Large intestine (tissue), 3 donors: ENCODE data around the gene ASTN1. TPM values are rescaled to one million over a fixed set of nuclear protein-coding genes. Genes with fewer than 3 reads are reported as not detected.

Source experiments
- DNase-seq, 2 donors: peaks; one replicate each; pipeline versions ENCODE4 v3.0.0 to v3.0.0-alpha.2; 2013
- H3K27ac ChIP-seq: one replicate; pipeline ENCODE4 v1.5.1; 2013; ENCODE audit warnings: low read length
- H3K27me3 ChIP-seq: 2 replicates; pipeline ENCODE4 v1.6.1; 2013; ENCODE audit warnings: low read length; ENCODE audit not compliant: control insufficient read depth, insufficient read depth
- H3K36me3 ChIP-seq: 2 replicates; pipeline ENCODE4 v1.6.1; 2013; ENCODE audit warnings: low read length; ENCODE audit not compliant: control insufficient read depth, insufficient read depth
- H3K4me1 ChIP-seq: one replicate; pipeline ENCODE4 v1.6.1; 2013; ENCODE audit warnings: low read length; ENCODE audit not compliant: control insufficient read depth, insufficient read depth
- H3K4me3 ChIP-seq: one replicate; pipeline ENCODE4 v1.5.1; 2013; ENCODE audit warnings: low read length
- H3K9me3 ChIP-seq: one replicate; pipeline ENCODE4 v1.6.1; 2013; ENCODE audit warnings: mild to moderate bottlenecking, low read depth, low read length, moderate library complexity; ENCODE audit not compliant: control insufficient read depth
- WGBS: methylation state at CpG from one replicate; pipeline ENCODE4 v1.1.5; 2013; ENCODE audit warnings: low lambda C conversion rate; ENCODE audit not compliant: insufficient coverage; 5-methylcytosine and 5-hydroxymethylcytosine counted together
- polyA plus RNA-seq: library from polyadenylated mRNA; unstranded; fragments of 120-200 nt; gene quantifications from one replicate; pipeline ENCODE4 v1.2.1, GENCODE V29; 2013

The ASTN1 gene
- polyA plus RNA-seq, 1 donor: 3.0 TPM

DNA sequence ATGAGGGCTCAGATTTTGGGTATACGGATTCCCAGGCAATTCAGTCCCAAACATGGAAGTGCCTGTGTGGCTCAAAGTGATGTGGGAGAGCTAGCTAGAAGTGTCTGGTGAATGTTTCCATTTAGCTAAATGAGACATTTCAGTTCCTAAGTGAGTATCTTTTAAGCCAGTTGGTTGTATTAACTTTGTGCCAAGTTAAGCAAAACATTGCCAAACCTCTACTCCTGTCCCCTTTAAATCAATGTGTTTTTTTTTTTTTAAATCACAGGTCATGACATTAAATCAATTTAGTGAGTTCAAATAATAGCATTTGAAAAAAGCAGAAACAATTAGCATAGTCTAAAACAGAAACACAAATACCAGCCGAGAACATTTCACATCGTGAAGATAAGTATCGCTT lies 230.1 kb downstream of the ASTN1 start:
- no peaks in the 10 kb centered on the region for H3K36me3 ChIP-seq
- H3K27me3 ChIP-seq: no peaks in the 10 kb centered on the region
- no peak for DNase-seq
- 83% methylated on average over 2 of the region's 4 CpGs for WGBS
- H3K4me3 ChIP-seq: no peak overlapping the region
- H3K9me3 ChIP-seq: no peaks in the 10 kb centered on the region
- no peak overlapping the region for H3K27ac ChIP-seq
- no peaks in the 10 kb centered on the region for H3K4me1 ChIP-seq

DNA sequence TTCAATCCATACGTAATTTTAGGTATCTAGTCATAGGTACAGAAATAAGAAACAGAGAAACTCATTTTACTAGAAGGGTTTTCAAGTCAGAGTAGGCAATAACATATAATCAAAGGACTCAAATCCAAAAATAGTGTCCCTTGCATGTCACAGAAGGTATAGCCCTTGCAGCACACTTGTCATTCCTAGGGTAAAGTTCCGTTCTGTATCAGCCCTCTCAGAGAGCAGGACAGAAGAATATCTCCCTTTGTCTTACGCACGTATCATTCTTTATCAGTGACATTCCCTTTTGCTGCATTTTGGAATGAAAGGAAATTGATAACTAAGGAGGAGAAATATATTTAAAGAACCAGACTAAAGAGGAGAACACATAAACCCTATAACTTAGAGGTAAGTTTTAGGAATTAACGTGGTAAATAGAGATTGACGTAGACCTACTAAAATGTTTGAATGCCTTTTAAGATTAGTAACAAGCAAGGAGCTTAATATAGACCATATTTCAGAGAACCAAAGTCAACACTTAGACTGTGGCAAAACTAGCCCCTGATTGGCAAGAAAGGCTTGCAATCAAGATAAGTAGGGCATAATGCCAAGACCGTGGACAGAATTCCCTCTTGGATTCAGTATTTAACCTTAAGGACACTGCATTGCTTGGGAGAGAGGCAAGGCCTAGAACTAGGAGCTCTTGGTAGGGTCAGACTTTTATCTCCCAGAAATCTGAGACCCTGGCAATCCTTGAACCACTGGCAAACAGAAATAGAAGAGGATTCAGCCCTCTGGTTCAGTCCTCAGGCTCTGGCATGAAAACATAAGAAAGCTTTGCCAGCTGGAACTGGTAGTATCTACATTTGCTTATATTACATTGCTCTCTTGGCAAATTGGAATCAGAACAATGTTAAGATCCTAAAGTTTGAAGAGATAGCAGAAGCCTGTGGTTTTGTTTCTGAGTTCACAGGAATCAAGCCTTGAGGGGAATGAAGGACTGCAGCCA lies 232.1 kb downstream of the ASTN1 start:
- Histone ChIP-seq H3K4me1 (no peaks in the 10 kb centered on the region), H3K36me3 (no peaks in the 10 kb centered on the region), H3K27me3 (no peaks in the 10 kb centered on the region), H3K9me3 (no peaks in the 10 kb centered on the region), H3K27ac (no peak overlapping the region), H3K4me3 (no peak overlapping the region)
- 84% methylated on average over 3 of the region's 7 CpGs for whole genome bisulfite sequencing
- DNase-seq: no peak

DNA sequence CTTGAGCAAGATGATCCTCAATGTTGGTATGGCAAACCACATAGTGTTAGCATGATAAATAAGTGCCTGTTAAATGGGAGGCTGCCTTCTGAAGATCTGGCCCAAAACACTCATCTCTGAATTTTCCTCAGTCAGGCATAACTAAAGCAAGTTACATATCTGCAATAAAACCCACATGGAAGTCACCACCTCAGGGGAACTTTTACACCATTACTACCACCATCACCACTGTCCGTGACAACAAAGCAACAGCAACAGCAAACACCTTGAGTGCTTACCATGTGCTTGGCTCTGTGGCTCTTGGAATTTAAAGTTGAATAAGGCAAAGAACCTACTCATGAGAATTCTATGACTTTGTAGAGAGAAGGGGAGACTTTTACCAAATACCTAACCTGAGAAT lies 233.0 kb downstream of the ASTN1 start:
- Histone ChIP-seq H3K9me3 (no peaks in the 10 kb centered on the region), H3K4me3 (no peak overlapping the region), H3K4me1 (no peaks in the 10 kb centered on the region), H3K27me3 (no peaks in the 10 kb centered on the region), H3K27ac (no peak overlapping the region), H3K36me3 (no peaks in the 10 kb centered on the region)
- DNase-seq: no peak
- WGBS: no CpG with 5 or more reads among the region's 1 CpG

DNA sequence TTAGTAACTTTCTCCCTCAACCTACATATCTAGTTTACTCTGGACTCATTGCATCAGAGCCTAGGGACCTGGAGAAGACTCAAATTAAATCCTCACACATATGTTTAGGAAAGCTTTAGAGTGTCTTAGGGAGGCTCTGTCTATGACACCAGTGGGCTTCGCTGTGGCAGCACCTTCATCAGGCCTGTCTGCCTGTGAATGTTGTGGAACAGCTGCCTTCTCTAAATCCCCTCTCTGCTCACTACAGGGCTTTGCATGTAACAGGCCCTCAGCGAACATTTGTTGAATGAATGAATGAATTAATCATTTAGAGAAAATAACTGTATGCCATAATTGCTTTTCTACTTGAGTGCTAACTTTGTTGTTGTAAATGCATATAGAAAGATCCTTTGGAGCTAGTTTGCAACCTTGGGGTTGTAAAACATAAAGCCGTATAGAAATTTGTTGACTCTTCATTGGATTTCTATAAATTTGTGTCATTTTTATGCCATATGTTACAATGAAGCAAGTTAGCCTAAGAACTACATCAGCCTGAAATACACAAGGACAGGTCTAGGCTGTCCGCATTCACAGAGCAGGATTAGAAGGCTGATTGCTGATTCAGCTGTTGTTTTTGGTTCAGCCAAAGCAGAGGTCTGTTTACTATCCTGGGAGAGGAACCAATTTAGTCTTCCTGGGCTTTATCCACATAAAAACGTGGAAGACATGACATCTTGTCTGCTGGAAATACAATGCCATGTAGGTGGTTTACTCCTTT lies 238.0 kb downstream of the ASTN1 start:
- no peak overlapping the region for H3K4me3 ChIP-seq
- no peaks in the 10 kb centered on the region for H3K27me3 ChIP-seq
- no peak overlapping the region for H3K27ac ChIP-seq
- no peaks in the 10 kb centered on the region for H3K4me1 ChIP-seq
- no peaks in the 10 kb centered on the region for H3K9me3 ChIP-seq
- WGBS: 83% methylated on average over 1 of the region's 5 CpGs
- H3K36me3 ChIP-seq: no peaks in the 10 kb centered on the region
- no peak for DNase-seq

DNA sequence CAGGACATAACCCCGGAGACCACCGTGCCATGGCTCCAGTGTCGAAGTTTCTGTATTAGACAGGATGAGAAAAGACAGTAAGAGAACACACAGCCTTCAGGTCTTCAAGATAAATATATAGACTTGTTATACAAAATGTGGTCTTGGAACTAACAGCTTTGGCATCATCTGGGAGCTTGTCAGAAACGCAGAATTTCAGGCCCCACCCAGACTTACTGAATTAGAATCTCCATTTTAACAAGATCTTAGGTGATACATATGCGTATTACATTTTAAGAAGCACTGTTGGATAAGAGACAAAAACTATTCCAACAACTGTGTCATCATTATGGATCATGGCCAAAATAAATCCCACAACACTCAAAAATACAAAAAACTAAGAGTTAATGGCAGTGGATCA lies 239.3 kb downstream of the ASTN1 start:
- H3K36me3 ChIP-seq: no peaks in the 10 kb centered on the region
- no peaks in the 10 kb centered on the region for H3K27me3 ChIP-seq
- WGBS: no CpG with 5 or more reads among the region's 5 CpGs
- no peak overlapping the region for H3K27ac ChIP-seq
- H3K4me1 ChIP-seq: no peaks in the 10 kb centered on the region
- no peak for DNase-seq
- no peaks in the 10 kb centered on the region for H3K9me3 ChIP-seq
- no peak overlapping the region for H3K4me3 ChIP-seq

DNA sequence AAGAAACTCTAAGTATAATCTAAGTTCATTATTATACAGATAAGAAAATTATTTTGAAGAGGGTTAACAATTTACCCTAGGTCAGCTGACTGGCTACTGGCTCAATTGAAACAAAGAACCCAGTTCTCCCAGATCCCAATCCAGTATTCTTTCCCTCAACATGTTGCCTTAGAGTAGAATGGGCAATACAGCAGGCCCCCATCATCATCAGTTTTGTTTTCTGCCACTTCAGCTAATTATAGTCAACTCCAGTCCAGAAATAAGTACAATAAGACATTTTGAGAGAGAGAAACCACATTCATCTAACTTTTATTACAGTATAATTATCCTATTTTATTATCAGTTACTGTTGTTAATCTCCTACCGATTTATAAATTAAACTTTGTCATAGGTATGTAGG lies 241.2 kb downstream of the ASTN1 start:
- DNase-seq: no peak
- WGBS: no CpG with 5 or more reads among the region's 1 CpG
- no peaks in the 10 kb centered on the region for H3K36me3 ChIP-seq
- no peaks in the 10 kb centered on the region for H3K4me1 ChIP-seq
- no peak overlapping the region for H3K4me3 ChIP-seq
- no peaks in the 10 kb centered on the region for H3K9me3 ChIP-seq
- no peak overlapping the region for H3K27ac ChIP-seq
- H3K27me3 ChIP-seq: no peaks in the 10 kb centered on the region

DNA sequence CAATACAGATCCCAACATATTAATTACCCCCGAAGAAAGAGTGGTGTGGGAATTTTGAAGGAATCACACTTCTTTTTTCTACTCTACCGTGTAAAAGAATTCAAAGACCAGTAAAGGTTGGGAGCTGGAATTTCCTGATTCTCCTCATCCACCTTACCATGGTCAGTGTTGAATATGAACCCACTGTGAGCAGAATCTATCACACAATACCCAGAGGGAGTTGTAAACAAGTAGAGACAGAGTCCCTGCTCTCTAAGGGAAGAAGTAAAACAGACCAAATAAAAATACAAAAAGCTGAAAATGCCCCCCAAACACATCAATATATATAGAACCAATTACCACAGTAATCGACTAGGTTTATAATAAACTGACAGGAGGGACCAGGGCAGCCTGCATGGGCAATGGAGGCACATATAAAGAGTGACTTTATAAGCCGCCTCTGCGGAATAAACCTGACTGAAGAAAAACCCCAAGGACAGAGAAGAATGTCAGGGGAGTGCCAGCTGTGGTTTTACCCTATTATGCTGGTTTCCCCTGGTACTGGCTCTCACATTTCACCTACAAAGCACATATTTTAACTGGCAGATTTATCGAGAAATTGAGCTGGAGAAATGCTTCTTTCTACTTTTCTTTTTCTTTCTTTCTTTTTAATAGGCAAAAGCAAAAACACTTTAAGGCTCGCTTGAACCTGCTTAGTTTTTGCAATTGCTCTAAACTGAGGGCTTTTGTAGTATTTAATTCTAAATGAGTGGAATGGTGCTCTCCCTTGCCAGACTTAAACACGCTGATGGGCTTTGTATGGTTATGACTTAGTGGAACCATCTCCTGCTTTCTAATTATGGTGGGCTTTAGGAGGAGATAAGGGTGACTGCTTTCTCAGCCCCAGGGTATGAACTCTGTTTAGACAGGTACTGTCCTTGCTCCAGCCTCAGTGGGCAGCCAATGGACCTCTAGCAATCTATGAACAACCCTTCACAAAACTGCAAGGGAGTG lies 244.8 kb downstream of the ASTN1 start:
- Histone ChIP-seq H3K27ac (no peak overlapping the region), H3K4me1 (no peaks in the 10 kb centered on the region), H3K9me3 (no peaks in the 10 kb centered on the region), H3K36me3 (no peaks in the 10 kb centered on the region), H3K4me3 (no peak overlapping the region), H3K27me3 (no peaks in the 10 kb centered on the region)
- 90% methylated on average over 3 of the region's 8 CpGs for WGBS
- no peak for DNase-seq

DNA sequence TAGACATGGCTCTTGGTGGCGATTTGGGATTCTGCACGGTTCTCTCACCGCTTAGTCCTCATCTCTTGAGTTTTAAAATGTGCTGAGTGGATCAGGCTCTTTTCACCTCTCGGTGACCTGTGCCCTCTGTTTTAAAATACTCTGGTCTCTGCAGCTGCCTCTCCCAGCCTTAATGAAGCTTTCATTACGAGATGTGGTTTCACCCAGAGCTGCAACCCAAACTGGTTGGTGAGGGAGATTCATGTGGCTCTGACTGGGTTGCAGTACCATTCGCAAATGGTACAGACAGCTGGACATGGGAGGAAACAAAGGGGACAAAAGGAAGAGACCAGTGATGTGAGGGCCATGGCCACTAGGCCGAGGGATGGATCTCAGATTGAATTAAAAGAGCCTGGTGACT lies 258.9 kb downstream of the ASTN1 start:
- Histone ChIP-seq H3K27ac (no peak overlapping the region), H3K27me3 (peaks cover 35% of the 10 kb centered on the region), H3K9me3 (no peaks in the 10 kb centered on the region), H3K4me1 (no peaks in the 10 kb centered on the region), H3K4me3 (no peak overlapping the region), H3K36me3 (no peaks in the 10 kb centered on the region)
- no peak for DNase-seq
- no CpG with 5 or more reads among the region's 7 CpGs for WGBS

DNA sequence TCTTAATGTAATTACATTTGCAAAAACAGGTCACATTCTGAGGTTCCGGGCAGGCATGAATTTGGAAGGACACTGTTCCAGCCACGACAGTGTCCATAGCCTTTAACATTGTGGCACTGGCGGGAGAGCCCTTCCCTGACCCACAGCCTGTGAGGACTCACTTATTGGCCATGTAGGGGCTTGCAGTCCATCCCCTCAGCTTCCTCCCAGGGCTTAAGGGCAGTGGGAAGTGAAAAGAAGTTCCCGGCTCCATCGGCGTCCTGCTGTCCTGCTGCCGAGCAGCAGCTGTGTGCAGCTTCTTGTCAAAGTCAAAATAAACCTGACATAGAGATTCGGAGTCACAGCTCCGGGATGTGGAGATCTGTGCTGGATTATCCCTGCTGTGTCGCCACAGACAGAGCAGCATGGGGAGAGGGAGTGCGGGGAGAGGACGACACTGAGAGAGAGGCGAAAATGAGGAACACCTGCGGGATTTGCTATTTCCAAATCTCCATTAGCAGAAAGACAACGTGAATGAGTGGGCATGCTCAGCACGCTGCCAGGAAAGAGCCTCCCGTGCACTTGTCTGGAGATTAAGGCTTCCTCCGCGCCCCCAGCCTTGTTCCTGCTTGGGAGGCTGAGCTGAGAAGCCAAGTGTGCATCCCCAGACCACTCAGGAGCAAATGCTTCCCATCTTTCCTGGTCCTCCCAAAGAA lies 260.3 kb downstream of the ASTN1 start:
- DNase-seq: no peak
- WGBS: no CpG with 5 or more reads among the region's 19 CpGs
- H3K4me1 ChIP-seq: no peaks in the 10 kb centered on the region
- no peak overlapping the region for H3K27ac ChIP-seq
- H3K36me3 ChIP-seq: no peaks in the 10 kb centered on the region
- no peak overlapping the region for H3K4me3 ChIP-seq
- H3K9me3 ChIP-seq: no peaks in the 10 kb centered on the region
- H3K27me3 ChIP-seq: peaks cover 38% of the 10 kb centered on the region
